ENCODE measurements around the gene CD4.
"Not testable (repeated sequence)": the region's sequence is repeated elsewhere in the genome, so short reads cannot be mapped to it uniquely, and the experiment has no call there.

The CD4 gene

DNA sequence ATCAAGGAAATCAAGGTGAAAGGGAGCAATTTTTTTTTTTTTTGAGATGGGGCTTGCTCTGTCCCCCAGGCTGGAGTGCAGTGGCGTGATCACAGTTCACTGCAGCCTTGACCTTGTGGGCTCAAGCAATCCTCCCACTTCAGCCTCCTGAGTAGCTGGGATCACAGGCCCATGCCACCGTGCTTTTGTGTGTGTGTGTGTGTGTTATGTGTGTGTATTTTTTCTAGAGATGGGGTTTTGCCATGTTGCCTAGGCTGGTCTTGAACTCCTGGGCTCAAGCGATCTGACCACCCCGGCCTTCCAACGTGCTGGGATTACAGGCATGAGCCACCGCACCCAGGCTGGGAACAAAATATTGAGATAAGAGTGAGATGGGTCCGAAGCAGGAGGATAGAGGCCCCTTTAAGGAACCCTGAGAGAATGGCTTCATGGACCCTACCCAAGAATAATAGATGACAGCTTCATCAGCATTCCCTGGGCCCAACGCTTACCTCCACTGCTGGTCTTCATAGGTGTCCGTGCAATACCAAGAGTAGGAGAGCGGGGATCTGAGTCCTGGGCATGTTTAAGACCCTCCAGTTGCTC, 60.7 kb downstream of the CD4 start:
- no peak for DNase-seq

DNA sequence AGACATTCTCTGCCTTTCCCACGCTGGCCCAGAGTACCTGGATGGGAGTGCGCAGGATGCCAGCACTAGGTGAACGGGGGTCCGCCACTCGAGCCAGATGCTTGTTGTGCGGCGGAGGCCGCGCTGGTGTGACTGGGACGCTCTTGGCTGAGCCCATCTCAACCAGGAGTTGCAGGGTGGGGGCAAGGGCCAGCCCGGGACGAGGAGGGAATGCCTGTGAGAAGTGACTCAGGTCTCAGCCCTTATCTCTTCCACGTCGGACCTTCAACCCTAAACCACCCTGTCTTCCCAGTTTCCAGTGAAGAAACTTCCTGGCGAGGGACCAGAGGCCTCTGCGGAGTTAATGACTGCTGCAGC, 61.4 kb downstream of the CD4 start:
- DNase-seq: no peak

- peak; percentile 48 for DNase-seq
These were observed 62.0 kb downstream of the CD4 start, which contains the start of gene CDCA3 for GRCh38 chr12:6851153-6851920. TSS of gene CDCA3 (minus strand) at chr12:6851286. CDS start at chr12:6850952, 334 bp downstream.

DNA sequence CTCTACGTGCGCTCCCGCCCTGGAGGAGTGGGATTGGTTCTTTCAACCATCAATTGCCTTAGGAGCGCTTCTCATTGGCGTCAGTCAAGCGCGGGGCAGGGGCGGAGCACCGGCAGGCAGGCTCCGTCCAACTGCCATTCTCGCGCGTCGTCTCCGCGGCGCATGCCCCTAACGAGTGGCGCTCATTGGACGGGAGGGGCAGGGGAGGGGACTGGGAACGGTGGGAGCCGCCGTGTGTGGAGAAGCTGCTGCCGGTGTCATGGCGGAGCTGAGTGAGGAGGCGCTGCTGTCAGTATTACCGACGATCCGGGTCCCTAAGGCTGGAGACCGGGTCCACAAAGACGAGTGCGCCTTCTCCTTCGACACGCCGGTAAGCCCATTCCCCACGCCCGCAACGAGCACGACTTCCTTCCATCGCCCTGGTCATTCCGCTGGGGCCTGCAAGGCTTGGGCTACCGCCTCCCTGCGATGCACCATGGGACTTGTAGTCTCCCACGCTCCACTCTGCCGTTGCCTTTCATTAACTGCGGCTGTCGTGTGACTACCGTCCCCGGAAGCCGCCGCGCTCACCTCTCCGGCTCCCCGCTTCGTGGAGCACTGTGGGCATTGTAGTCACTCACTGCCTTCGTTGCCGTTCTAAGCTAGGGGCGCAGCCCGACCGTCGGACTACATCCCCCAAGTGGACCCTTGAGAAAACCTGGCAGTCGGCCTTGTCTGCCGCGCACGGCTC, 62.8 kb downstream of the CD4 start, which contains the start of gene USP5:
TSS of gene USP5 (plus strand) at position 230 of the 730 bp plus-strand sequence. CDS start at position 260, 30 bp downstream.
- DNase-seq: peak; percentile 97

DNA sequence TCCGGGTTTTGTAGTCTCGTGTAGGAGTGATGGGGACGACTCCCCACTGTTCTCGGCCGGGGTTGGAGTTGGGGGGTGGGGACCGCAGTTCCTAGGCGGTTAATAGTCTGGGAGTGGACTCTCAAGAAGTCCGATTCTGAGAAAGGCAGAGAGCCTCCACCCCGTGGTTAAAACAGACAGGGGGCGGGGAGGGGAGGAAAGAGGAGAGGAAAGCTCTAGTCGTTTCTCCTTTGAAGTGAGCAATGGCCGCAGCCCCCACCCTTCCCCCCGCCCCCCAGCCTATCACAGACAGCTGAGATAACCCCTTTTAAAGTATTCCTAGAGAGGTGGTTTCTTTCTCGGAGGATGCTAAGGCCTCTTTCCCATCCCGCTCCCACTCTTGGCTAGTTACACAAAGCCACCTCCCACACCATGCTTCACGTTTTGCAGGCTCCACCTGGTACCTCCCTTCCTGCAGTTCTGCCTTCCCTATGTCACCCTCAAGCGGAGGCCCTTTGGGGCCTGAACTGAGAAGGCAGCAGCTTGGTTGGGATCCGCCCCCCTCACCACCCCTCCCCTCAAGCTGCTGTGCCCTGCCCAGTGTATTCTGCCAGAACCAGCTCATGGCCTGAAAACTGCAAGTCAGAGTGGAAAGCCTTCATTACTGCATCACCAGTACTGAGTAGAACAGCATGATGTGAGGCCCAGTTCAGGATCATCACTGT, 63.5 kb downstream of the CD4 start:
- no peak for DNase-seq

DNA sequence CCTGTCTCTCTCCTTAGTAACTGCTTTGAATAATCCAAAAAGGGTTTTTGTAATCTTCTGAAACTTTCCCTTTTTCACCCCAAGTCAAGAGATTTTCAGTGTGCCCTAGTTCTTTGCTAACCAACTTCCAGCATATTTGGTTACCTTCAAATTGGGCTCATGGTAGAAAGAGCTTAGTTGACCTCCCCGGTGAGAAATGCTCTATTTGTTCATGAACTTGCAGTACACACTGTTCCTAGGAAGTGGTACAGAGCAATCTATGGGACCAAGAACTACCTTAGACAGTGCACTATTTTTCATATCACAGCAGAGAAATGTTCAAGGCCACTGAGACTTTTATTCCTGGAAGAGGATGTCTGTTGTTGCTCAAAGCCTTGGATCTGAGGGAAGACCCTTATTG, 64.3 kb downstream of the CD4 start:
- DNase-seq: no peak

- no peak for DNase-seq
These were observed 64.7 kb downstream of the CD4 start for GRCh38 chr12:6854036-6854435.

DNA sequence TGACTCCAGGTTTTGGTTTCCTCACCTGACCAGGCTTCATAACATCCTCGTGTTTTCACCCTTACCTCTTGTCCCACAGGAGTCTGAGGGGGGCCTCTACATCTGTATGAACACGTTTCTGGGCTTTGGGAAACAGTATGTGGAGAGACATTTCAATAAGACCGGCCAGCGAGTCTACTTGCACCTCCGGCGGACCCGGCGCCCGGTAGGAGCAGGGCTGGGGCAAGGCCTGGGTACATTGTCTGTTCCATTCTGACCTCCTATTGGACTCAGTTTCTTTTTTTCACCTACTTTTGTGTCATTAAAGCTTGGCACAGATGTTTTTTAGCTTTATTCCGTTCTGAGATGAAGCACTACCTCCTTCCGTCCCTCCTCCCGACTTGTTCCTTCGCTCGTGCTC, 66.0 kb downstream of the CD4 start:
- DNase-seq: no peak

DNA sequence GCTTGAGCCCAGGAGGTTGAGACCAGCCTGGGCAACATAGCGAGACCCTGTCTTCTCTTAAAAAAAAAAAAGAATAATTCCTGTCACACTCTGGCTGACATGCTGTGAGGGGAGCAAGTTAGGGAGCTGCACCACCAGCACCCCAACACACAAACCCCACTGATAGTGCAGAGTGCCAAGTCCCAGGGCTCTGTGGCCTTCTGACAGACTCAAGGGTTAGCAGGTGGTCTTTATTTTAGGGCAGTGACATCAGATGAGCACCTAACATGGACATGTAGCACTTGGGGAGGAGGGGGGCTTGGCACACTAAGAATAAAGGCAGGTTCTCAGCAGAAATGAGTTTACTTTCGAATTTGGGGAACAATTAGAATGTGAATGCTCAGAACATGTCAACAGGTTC, 69.5 kb downstream of the CD4 start:
- DNase-seq: no peak

DNA sequence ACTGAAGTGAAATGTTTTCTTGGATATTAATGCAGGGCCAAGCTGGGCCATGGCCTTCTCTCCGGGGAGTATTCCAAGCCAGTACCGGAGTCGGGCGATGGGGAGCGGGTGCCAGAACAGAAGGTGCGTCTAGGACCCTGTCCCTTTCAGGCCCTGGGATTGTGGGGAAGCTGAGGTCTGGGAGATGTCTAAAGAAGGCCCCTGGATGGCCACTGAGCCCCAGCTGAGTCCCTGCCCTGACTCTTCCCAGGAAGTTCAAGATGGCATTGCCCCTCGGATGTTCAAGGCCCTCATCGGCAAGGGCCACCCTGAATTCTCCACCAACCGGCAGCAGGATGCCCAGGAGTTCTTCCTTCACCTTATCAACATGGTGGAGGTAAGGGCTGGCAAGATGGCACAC, 70.8 kb downstream of the CD4 start:
- no peak for DNase-seq

DNA sequence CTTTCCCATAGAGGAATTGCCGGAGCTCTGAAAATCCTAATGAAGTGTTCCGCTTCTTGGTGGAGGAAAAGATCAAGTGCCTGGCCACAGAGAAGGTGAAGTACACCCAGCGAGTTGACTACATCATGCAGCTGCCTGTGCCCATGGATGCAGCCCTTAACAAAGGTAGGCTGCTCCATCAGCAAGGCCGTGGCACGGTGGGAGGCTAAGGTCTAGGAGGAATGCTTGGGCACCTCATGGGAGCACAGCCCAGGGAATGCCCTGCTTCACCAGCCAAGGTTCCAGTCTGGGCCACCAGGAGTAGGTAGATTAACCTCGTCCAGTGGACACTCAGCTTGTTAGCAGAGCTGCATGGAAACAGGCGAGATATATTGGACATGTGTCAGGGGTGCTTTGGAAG, 71.6 kb downstream of the CD4 start:
- no peak for DNase-seq

DNA sequence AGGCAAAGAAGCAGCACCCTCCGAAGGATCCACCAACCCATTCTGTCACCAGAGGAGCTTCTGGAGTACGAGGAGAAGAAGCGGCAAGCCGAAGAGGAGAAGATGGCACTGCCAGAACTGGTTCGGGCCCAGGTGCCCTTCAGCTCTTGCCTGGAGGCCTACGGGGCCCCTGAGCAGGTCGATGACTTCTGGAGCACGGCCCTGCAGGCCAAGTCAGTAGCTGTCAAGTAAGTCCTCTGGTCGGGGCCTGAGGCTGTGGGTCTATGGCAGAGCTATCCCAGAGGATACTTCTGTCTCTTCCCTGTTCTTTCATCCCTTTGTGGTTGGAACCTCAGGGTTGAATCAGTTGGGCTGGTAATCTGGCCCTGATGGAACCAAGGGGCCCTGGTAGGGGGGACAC, 72.1 kb downstream of the CD4 start:
- DNase-seq: no peak

GRCh38 chr12:6863033-6863432, 73.7 kb downstream of the CD4 start:
- DNase-seq: no peak

- DNase-seq: no peak
These were observed 74.4 kb downstream of the CD4 start for GRCh38 chr12:6863586-6864321.

DNA sequence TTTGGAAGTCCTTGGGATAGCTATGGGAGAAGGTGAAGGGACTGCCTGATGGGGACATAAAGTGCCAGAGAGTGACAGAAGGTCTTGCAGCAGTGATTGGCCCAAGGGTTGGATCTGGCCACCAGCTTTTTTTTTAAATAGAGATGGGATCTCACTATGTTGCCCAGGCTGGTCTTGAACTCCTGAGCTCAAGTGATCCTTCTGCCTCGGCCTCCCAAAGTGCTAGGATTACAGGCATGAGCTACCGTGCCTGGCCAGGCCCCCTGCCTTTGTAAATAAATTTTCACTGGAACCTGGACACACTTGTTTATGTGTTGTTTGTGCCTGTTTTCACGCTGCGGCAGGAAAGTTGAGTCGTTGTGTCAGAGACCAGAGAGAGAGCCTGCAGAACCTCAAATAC, 76.0 kb downstream of the CD4 start:
- not testable (repeated sequence) for DNase-seq

DNA sequence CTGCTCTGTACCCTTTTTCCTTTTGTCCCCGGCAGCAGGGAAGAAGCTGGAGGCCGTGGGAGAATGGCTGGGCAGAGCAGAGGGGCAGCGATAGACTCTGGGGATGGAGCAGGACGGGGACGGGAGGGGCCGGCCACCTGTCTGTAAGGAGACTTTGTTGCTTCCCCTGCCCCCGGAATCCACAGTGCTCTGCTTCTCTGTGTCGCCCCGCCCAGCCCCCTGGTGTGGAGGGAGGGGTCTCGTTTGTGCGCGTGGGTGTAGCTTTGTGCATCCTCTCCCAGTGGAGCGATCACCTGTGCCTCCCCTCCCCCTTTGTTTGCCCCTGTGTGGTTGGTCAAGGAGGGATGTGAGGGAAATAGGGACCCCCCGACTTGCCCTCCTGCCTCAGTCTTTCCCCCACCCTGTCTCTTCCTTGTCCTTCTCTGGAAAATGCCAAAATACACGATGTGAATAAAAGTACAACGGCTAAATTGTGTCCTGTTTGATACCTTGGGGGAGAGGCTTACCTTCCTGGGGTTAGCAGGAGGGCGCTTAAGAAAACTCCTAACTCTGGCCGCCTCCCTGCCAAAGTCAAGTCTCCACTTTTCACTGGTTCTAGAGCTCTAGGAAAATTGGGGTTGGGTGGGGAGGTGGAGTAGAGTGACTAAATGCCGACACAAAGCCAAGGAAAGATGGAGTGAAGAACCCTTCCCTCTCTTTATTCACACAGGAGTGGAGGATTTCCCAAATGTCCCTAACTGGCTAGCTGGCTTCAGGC, 77.0 kb downstream of the CD4 start:
- DNase-seq: no peak

DNA sequence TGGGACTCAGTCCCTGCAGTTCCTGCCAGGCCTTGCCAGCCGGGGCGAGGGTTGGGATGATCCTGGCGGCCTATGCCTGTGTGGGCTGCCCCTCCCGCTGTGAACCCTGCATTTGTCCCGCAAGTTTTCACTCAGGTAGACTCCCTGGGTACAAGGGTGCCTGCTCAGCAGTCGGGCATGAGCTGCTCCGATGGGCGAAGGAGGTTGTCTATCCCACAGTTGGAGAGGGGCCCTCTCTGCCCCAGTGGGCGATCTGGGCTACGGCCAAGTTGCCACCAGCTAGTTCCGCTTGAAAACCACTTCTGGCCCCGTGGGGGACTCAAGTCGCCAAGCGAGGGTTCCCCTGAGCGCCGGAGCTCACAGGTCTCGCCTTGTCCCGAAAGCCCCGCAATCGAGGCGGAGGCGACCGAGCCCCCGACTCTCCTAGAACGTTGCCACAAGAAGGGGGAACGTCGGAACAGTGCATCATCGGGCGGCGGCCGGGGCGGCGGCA, 77.6 kb downstream of the CD4 start:
- no peak for DNase-seq

DNA sequence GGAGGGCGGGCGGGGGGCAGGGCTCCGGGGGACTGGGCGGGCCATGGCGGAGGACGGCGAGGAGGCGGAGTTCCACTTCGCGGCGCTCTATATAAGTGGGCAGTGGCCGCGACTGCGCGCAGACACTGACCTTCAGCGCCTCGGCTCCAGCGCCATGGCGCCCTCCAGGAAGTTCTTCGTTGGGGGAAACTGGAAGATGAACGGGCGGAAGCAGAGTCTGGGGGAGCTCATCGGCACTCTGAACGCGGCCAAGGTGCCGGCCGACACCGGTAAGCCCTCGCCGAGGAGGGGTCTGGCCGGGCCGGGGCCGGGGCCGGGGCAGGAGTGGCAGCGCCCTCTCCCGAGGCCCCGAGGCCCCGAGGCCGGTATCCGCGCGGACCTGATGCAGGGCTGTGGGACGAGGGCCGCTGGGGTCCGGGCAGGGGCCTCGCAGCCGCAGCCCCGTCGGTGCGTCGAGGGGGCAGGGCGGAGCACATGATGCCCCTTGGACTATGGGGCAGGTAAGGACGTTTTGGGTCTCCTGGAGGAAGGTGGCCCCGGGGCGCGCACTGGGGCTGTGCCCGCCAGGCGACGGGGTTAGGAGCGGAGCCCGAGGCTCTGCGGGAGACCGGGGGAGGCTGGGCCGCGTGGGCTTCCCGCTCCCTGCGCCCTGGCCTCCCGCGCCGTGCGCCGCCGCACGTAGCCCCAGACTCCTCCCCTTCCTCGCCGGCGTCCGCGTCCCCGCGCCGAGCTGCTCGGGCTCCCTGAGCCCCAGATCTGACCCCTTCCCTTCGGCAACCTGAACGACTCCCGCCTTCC, 78.3 kb downstream of the CD4 start, which contains the start of gene TPI1:
TSS of gene TPI1 (plus strand) at position 119 of the 798 bp plus-strand sequence. CDS start at position 155, 36 bp downstream.
- peak; percentile 69 for DNase-seq

DNA sequence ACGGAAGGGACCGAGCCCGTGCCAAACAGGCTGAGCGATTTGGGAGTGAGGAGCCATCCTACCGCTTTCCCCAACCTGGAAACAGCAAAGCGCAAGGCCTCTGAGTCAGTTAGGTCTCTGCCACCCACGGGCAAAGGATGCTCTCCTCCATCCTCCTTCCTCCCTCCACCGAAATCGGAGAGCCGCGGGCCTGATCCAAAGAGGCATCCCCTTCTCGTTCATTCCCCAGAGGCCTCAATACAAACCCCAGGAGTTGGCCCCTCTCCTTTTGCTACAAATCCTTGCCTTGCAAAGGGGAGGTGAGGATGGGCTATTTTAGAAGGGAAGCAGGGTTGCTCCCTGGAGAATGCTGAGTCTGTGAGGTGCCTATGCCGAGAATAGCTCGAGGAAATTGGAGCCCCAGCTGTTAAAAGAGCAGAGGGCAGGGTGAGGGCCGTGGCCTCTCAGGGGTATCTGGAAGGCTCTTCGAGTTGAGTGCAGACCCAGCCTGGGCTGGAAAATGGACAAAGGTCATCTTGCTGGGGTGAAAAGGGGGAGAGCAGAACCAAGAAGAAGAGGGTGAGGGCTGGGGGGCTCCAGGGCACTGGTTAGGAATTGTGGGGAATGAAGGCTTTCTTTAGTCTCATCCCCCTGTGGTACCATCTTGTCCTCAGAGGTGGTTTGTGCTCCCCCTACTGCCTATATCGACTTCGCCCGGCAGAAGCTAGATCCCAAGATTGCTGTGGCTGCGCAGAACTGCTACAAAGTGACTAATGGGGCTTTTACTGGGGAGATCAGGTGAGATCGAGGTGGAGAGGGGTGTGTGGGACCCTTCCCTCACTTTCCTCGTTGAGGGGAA, 79.1 kb downstream of the CD4 start:
- DNase-seq: no peak
